Measurements from ENCODE around the gene ZNF423.
"Not testable (repeated sequence)": the region's sequence is repeated elsewhere in the genome, so short reads cannot be mapped to it uniquely, and the experiment has no call there.

Gene ZNF423

GRCh38 chr16:49523435-49524159 lies 332.3 kb downstream of the ZNF423 start:
- no peak for DNase-seq

- DNase-seq, result no peak
Observed at GRCh38 chr16:49521734-49522325, 334.1 kb downstream of the ZNF423 start.

GRCh38 chr16:49520492-49521038 lies 335.3 kb downstream of the ZNF423 start:
- DNase-seq, result no peak

- DNase-seq, result no peak
Observed at GRCh38 chr16:49519741-49520140, 336.2 kb downstream of the ZNF423 start.

- DNase-seq, result no peak
Observed at GRCh38 chr16:49519008-49519656, 336.8 kb downstream of the ZNF423 start.

- DNase-seq, result no peak
Observed at GRCh38 chr16:49516382-49517036, 339.4 kb downstream of the ZNF423 start.

- no peak for DNase-seq
Observed at GRCh38 chr16:49515861-49516260, 340.1 kb downstream of the ZNF423 start.

DNA sequence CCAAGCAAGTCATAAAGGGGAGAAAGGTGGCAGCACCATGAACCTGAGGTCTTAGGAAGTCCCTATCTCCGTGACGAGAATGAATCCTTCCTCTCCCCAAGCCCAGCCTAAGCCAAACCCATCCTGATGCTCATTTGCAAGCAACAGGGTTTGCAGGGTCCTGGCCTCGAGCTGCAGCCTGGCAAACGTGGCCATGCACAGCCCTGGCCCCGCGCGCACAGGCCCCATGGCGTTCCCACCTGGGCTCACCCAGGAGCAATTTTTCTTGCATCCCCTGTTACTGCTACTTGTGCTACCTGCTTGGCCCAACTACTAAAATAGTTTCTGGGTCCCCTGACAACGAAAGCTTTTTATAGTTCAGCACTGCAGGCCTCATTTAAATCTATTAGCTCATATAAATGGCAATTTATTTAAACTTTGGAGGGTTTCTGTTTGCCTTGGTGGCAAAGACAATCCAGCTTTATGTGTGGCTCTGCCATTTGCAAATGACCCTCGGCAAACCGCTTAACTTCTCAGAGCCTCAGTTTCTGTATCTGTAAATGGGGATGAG lies 340.8 kb downstream of the ZNF423 start:
- DNase-seq, result no peak

DNA sequence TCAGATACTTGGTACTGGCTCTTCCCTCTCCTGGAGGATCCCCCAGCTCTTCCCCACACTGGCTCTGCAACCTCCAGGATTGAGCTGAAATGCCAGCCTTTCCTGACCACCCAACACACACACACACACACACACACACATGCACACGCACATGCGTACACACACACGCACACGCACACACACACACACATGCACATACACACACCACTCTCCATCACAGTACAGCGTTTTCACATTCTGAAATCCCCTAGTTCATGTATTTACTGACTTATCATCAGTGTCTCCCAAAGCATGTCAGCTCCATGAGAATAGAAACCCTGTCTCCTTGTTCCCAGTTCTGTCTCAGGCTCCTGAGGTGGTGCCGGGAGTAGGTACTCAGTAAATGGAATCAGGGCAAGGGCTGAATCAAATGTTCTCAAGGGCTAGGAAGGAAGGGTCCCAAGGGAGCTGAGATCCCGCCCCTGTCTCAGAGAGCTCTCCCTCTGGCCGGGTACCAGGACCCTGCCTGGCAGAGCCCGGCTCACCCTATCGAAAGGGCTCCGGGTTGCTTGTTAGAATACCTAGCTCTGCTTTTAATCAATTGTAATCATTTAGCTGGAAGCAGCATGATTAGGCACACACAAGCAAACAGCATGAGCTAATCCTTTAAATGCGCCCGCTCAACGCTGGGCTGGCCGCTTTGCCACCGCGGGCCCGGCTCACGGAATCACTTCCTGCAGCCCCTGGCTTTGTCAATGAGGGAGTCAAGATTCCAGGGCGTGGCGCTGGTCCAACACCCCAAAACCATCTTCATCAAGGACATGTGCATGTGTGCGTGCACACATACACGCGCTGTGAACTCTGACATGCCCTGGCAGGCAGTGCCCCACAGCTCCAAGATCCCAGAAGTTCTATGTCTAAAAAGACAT lies 341.6 kb downstream of the ZNF423 start:
- DNase-seq, result no peak

DNA sequence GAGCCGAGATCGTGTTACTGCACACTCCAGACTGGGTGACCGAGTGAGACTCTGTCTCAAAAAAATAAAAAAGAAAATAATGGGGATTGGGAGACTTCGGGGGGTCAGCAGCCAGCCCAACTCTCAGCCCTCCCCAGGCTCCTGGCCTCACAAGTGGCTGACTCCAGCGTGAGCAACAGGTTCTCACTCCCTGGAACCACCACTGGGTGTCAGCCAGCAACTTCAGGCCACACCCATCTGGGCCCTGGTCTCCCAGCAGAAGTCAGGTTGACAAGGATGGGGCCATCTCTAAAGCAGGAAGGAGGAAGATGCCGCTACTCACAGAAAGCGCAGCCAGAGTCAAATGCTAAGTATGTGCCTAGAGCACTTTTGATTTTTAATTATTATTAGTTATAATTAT lies 342.9 kb downstream of the ZNF423 start:
- no peak for DNase-seq

GRCh38 chr16:49510654-49511305 lies 345.1 kb downstream of the ZNF423 start:
- no peak for DNase-seq

- DNase-seq, result no peak
Observed at GRCh38 chr16:49510141-49510540, 345.8 kb downstream of the ZNF423 start.

- not testable (repeated sequence) for DNase-seq
Observed at GRCh38 chr16:49506058-49507013, 349.6 kb downstream of the ZNF423 start.

DNA sequence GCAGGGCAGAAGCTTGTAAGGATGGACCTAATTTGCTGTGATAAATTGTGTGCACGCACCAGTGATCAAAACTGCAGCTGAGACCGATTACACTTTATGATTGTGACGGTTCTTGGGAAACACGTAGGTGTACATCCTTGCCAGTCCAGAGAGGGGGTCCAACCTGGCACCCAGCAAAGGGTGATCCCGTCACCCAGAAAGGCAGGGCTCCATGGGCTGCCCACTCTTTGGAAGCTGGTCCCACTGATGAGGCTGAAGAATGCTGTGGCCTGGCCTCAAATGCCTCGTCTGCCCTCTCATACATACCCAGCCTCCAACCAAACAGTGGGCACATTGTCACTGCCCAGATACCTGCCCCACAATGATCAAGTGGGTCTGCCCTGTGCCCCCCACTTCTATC lies 350.4 kb downstream of the ZNF423 start:
- DNase-seq, result no peak

GRCh38 chr16:49504626-49505025 lies 351.3 kb downstream of the ZNF423 start:
- DNase-seq, result no peak

GRCh38 chr16:49504023-49504364 lies 351.9 kb downstream of the ZNF423 start:
- no peak for DNase-seq

- no peak for DNase-seq
Observed at GRCh38 chr16:49503256-49504022, 352.5 kb downstream of the ZNF423 start.

DNA sequence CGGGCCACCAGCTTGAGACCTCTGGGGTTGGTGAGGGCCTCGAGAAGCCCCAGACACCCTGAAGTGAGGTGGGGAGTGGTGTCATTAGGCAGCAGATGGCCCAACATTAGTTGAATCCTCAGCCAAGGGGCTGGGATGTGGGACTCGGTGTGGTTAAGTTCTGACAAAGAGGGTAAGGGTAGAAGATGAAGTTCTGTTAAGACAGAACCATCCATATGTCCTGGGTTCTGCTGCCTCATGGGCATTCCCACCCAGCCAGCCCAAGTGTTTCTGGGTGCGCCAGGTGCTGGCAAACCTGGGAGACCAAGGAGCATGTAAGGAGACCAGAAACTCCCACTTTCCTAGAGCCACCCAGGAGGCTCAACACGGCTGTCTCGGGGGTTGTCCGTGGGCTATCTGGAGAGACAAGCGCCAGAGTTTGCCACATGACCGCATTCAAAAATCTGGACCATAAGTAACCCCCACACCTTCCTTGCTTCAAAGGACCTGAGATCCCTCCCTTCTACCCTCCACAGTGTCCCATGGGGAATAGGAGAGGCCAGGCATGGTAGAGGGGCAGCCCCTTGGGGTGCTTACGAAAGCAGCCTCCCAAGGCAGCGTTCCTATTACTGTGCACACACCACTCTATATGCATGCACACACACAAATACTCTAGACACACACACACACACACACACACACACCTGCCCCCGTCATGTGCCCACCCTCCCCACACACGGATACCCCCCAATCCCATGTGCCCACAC lies 353.6 kb downstream of the ZNF423 start:
- DNase-seq, result no peak
